CD4-positive, alpha-beta T cell treated with Interleukin-2 at 100 ng/mL for 4 hours (primary cell): ENCODE results near the gene APOL3.
"Not testable (repeated sequence)": the region's sequence is repeated elsewhere in the genome, so short reads cannot be mapped to it uniquely, and the experiment has no call there.

ENCODE experiments used
- DNase-seq: peaks from one replicate; pipeline ENCODE4 v3.0.0-alpha.2; 2020; ENCODE audit warnings: low spot score

Gene APOL3

GRCh38 chr22:36100134-36100824 is 60.3 kb downstream of the APOL3 start:
- DNase-seq: no peak

GRCh38 chr22:36099561-36099960 is 61.0 kb downstream of the APOL3 start:
- DNase-seq: not testable (repeated sequence)

- DNase-seq: no peak
Measured at GRCh38 chr22:36097880-36098279, 62.7 kb downstream of the APOL3 start.

DNA sequence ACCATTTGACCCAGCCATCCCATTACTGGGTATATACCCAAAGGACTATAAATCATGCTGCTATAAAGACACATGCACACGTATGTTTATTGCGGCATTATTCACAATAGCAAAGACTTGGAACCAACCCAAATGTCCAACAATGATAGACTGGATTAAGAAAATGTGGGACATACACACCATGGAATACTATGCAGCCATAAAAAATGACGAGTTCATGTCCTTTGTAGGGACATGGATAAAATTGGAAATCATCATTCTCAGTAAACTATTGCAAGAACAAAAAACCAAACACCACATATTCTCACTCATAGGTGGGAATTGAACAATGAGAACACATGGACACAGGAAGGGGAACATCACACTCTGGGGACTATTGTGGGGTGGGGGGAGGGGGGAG is 69.8 kb downstream of the APOL3 start:
- DNase-seq: not testable (repeated sequence)
